HCT116 (cell line): ENCODE measurements around the gene WNK3.

Experiments used
- CBX3 ChIP-seq: IDR thresholded peaks from 2 replicates; pipeline ENCODE4 v1.6.1; 2012; ENCODE audit warnings: low read depth
- CTCF ChIP-seq, 3 experiments: fragments of 200-600 bp in 1 of 3; sonication (generic) in 1 of 3; IDR thresholded peaks in 2 of 3; conservative IDR thresholded peaks in 1 of 3; 2 replicates each; pipeline ENCODE4 v1.5.1; 2012 to 2017; ENCODE audit warnings: low read depth in 2 of 3, low read length in 2 of 3, antibody characterized with exemption in 1 of 3, borderline replicate concordance in 1 of 3, control low read depth in 1 of 3, mild to moderate bottlenecking in 1 of 3, mixed read lengths in 1 of 3, mixed run types in 1 of 3, moderate library complexity in 1 of 3; ENCODE audit not compliant: insufficient read depth in 1 of 3
- ELF1 ChIP-seq: IDR thresholded peaks from 2 replicates; pipeline ENCODE4 v1.6.1; 2012; ENCODE audit warnings: low read depth, borderline replicate concordance
- EZH2 ChIP-seq: fragments of 200-600 bp; sonication (generic); IDR thresholded peaks from 2 replicates; pipeline ENCODE4 v1.6.1; 2017; ENCODE audit warnings: antibody characterized with exemption, mixed run types
- JUND ChIP-seq: IDR thresholded peaks from 2 replicates; pipeline ENCODE4 v1.6.1; 2012
- MAX ChIP-seq: IDR thresholded peaks from 2 replicates; pipeline ENCODE4 v1.6.1; 2012
- POLR2A ChIP-seq: IDR thresholded peaks from 2 replicates; pipeline ENCODE4 v1.7.0; 2011; ENCODE audit warnings: borderline replicate concordance; ENCODE audit not compliant: insufficient read depth, insufficient read length; ENCODE audit errors: extremely low read depth
- RAD21 ChIP-seq: IDR thresholded peaks from 2 replicates; pipeline ENCODE4 v1.6.1; 2012; ENCODE audit warnings: low read depth, mild to moderate bottlenecking
- SIN3A ChIP-seq: IDR thresholded peaks from 2 replicates; pipeline ENCODE4 v1.6.1; 2012; ENCODE audit warnings: low read depth
- YY1 ChIP-seq: IDR thresholded peaks from 2 replicates; pipeline ENCODE4 v1.6.1; 2011; ENCODE audit warnings: low read length, low read depth, moderate library complexity, mild to moderate bottlenecking; ENCODE audit not compliant: insufficient replicate concordance; ENCODE audit errors: extremely low read depth
- ZNF274 ChIP-seq: fragments of 200-500 bp; sonication (Bioruptor generic); IDR thresholded peaks from 2 replicates; pipeline ENCODE4 v1.6.1; 2014; ENCODE audit warnings: mild to moderate bottlenecking, low read depth, low read length, inconsistent platforms

- TF ChIP-seq CTCF (IDR thresholded peaks at IDR 0.05 in 2 of 3, conservative IDR thresholded peaks at IDR 0.05 in 1 of 3; ENCODE audit: borderline replicate concordance in 1 of 3, insufficient read depth in 1 of 3, low read depth in 2 of 3, low read length in 2 of 3) (no peak), RAD21 (no peak), MAX (no peak), CBX3 (no peak), JUND (no peak), SIN3A (no peak), YY1 (no peak), EZH2 (no peak), POLR2A (no peak), ZNF274 (no peak), ELF1 (no peak)
Observed at GRCh38 chrX:54246866-54247265, 111.0 kb downstream of the WNK3 start.
